RPMI7951 (cell line): ENCODE measurements around the gene VAV1. TPM values are rescaled to one million over a fixed set of nuclear protein-coding genes. Genes with fewer than 3 reads are reported as not detected.

ENCODE experiments used
- DNase-seq: peaks from one replicate; pipeline ENCODE4 v3.0.0-alpha.2; 2012; ENCODE audit warnings: low read depth
- total RNA-seq: library from RNA; depleted of rRNA; stranded (reverse); fragments of >200 nt; shearing (Covaris generic); gene quantifications from 2 replicates; pipeline ENCODE4 v1.2.3, GENCODE V29; 2014; rRNA removed

VAV1 gene
- total RNA-seq, 1 experiment from 2014 or later: 0.12 TPM

DNA sequence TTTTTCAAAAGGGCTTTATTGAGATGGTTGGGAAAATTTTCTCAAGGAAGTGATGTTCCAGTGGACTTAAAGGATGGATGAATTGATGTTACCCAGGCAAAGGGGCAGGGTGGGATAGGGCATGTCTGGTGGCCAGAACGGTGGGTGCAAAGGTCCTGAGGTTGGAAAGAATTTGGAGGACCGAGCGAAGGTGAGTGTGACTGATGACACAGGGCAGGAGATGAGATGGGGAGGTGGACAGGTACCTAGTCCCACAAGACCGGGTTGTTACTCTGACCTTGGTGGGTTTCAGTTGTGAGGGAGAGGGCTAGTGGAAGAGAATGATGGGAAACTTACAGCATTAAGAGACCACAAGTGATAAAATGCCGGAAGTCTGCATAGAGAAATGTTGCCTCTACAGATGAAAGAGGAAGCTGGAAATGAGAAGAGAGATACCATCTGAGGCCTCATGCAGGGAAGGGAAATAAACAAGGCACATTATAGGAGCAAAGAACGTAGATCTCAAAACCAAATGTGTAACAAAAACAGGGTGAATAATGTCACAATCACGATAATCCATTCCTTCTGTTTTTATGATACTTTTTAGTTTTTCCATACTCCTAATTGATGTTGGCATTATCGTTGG lies 119.4 kb downstream of the VAV1 start:
- DNase-seq: no peak

- no peak for DNase-seq
These were observed 121.8 kb downstream of the VAV1 start for GRCh38 chr19:6894313-6894712.

DNA sequence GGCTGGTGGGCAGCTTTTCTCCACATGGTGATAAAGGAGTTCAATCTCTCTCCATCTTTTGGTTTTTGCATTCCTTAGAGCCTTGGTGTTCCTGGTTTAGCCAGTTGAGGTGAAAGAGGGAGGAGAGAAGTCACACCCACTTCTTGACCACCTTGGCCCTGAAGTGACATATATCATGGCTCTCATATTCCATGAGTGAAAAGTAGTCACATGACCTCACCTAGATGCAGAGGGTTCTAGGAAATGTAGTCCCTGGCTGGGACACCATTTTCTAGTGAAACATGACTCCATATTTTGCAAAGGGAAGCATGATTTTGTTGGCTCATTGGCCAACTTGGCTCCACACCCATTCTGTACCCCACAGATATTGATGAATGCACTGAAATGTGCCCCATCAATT lies 130.9 kb downstream of the VAV1 start:
- no peak for DNase-seq

- no peak for DNase-seq
These were observed 134.1 kb downstream of the VAV1 start for GRCh38 chr19:6906559-6907060.

Other genes with a start within 250 kb of the VAV1 start
- 0.29 and 0.96 TPM in 2 replicates for gene TNFSF9, start 241.7 kb upstream of the VAV1 start, total RNA-seq
- gene CD70, start 181.6 kb upstream of the VAV1 start, total RNA-seq: 0.39 and 1.2 TPM in 2 replicates
- not detected in 2 replicates for gene TNFSF14, start 102.5 kb upstream of the VAV1 start, total RNA-seq
- 0.68 and 0.72 TPM in 2 replicates for gene C3, start 52.1 kb upstream of the VAV1 start, total RNA-seq
- gene GPR108, start 35.1 kb upstream of the VAV1 start, total RNA-seq: 39.8 and 55.9 TPM in 2 replicates
- gene TRIP10, start 33.0 kb upstream of the VAV1 start, total RNA-seq: 31.0 and 34.6 TPM in 2 replicates
- not detected in 2 replicates for gene SH2D3A, start 5.3 kb upstream of the VAV1 start, total RNA-seq
- 6.6 and 7.2 TPM in 2 replicates for gene ADGRE1, start 114.9 kb downstream of the VAV1 start, total RNA-seq
- gene MBD3L2B, start 248.7 kb downstream of the VAV1 start, total RNA-seq: not detected in 2 replicates